VCaP (cell line): Measurements from ENCODE around the gene TTC28.

Experiments used
- H3K27ac ChIP-seq: fragments of 450-650 bp; 2 replicates; pipeline ENCODE4 v1.5.1; 2017
- CTCF ChIP-seq: fragments of 450-650 bp; conservative IDR thresholded peaks from 2 replicates; pipeline ENCODE4 v1.5.1; 2017; ENCODE audit warnings: mild to moderate bottlenecking, moderate library complexity

Gene TTC28

GRCh38 chr22:28410050-28410816 lies 269.4 kb downstream of the TTC28 start:
- no peak for TF ChIP-seq CTCF
- H3K27ac ChIP-seq: no peak overlapping the region

- no peak overlapping the region for H3K27ac ChIP-seq
- TF ChIP-seq CTCF: no peak
These were observed 270.9 kb downstream of the TTC28 start for GRCh38 chr22:28408709-28409108.

GRCh38 chr22:28407645-28408044 lies 272.0 kb downstream of the TTC28 start:
- no peak overlapping the region for H3K27ac ChIP-seq
- no peak for TF ChIP-seq CTCF

GRCh38 chr22:28406246-28406645 lies 273.4 kb downstream of the TTC28 start:
- no peak for TF ChIP-seq CTCF
- H3K27ac ChIP-seq: no peak overlapping the region

- no peak overlapping the region for H3K27ac ChIP-seq
These were observed 274.1 kb downstream of the TTC28 start for GRCh38 chr22:28405588-28405987.

GRCh38 chr22:28402539-28402938 lies 277.1 kb downstream of the TTC28 start:
- TF ChIP-seq CTCF: no peak
- no peak overlapping the region for H3K27ac ChIP-seq

More at GRCh38 chr22:28405588-28405987, 274.1 kb downstream of the TTC28 start:
- no peak for TF ChIP-seq CTCF

- no peak overlapping the region for H3K27ac ChIP-seq
- TF ChIP-seq CTCF: no peak
These were observed 277.6 kb downstream of the TTC28 start for GRCh38 chr22:28402060-28402459.
